Spleen (tissue), 11 donors: ENCODE measurements around the gene SCRN1. TPM values are rescaled to one million over a fixed set of nuclear protein-coding genes. Genes with fewer than 3 reads are reported as not detected.

Source experiments
- DNase-seq: peaks from one replicate; pipeline ENCODE4 v3.0.0-alpha.2; 2020
- H3K27ac ChIP-seq, 8 donors: fragments of 200-600 bp; sonication (generic) in 7 of 8; 1 replicate in 4 of 8; 2 replicates in 4 of 8; pipeline versions ENCODE4 v1.5.0 to v1.8.0; 2016 to 2021; ENCODE audit warnings: inconsistent platforms in 4 of 8, mild to moderate bottlenecking in 4 of 8, moderate library complexity in 1 of 8
- H3K27me3 ChIP-seq, 7 donors: fragments of 200-600 bp; sonication (generic) in 6 of 7; replicated peaks in 1 of 7; 1 replicate in 4 of 7; 2 replicates in 3 of 7; pipeline versions ENCODE4 v1.5.0 to v1.8.0; 2016 to 2021; ENCODE audit warnings: inconsistent platforms in 3 of 7, mild to moderate bottlenecking in 1 of 7
- H3K36me3 ChIP-seq, 6 donors: fragments of 200-600 bp; sonication (generic) in 5 of 6; 1 replicate in 4 of 6; 2 replicates in 2 of 6; pipeline versions ENCODE4 v1.5.0 to v1.8.0; 2016 to 2021; ENCODE audit warnings: inconsistent platforms in 2 of 6
- H3K4me1 ChIP-seq, 6 donors: fragments of 200-600 bp; sonication (generic) in 5 of 6; 1 replicate in 3 of 6; 2 replicates in 3 of 6; pipeline versions ENCODE4 v1.5.0 to v1.8.0; 2016 to 2021; ENCODE audit warnings: inconsistent platforms in 3 of 6
- H3K4me3 ChIP-seq, 8 donors: fragments of 200-600 bp; sonication (generic) in 7 of 8; 1 replicate in 4 of 8; 2 replicates in 4 of 8; pipeline versions ENCODE4 v1.5.0 to v1.8.0; 2016 to 2021; ENCODE audit warnings: inconsistent platforms in 4 of 8, mild to moderate bottlenecking in 4 of 8, moderate library complexity in 2 of 8
- H3K9me3 ChIP-seq, 8 donors: fragments of 200-600 bp; sonication (generic) in 7 of 8; 1 replicate in 4 of 8; 2 replicates in 4 of 8; pipeline versions ENCODE4 v1.5.0 to v1.8.0; 2016 to 2021; ENCODE audit warnings: inconsistent platforms in 4 of 8
- CTCF ChIP-seq, 11 experiments: fragments of 200-600 bp in 7 of 11; fragments of 450-650 bp in 4 of 11; sonication (generic) in 4 of 11; IDR thresholded peaks in 8 of 11; conservative IDR thresholded peaks in 3 of 11; 1 replicate in 7 of 11; 2 replicates in 4 of 11; pipeline versions ENCODE4 v1.4.0 to v1.8.0; 2016 to 2021; ENCODE audit warnings: antibody characterized with exemption in 11 of 11, inconsistent platforms in 4 of 11, mild to moderate bottlenecking in 1 of 11
- POLR2A ChIP-seq, 3 donors: fragments of 450-650 bp; IDR thresholded peaks; one replicate each; pipeline ENCODE4 v1.5.1; 2017; ENCODE audit warnings: antibody characterized with exemption in 3 of 3, mild to moderate bottlenecking in 1 of 3
- POLR2AphosphoS5 ChIP-seq, 3 donors: sonication (generic); formaldehyde crosslinking; IDR thresholded peaks; one replicate each; pipeline ENCODE4 v1.5.1; 2017; ENCODE audit warnings: antibody characterized with exemption in 3 of 3
- WGBS, 5 donors: extraction: QIAGEN DNeasy Blood & Tissue Kit in 3 of 5; methylation state at CpG; one replicate each; pipeline versions ENCODE4 v1.1.5 to v1.1.7; 2013 to 2018; 5-methylcytosine and 5-hydroxymethylcytosine counted together
- intact Hi-C: fragments of 100-400 bp; cut with DNase I; formaldehyde crosslinking; loops from one replicate; pipeline ENCODE4 v1.15.0; 2023; ENCODE audit warnings: low total_unique reads
- polyA plus RNA-seq, 3 donors: library from polyadenylated mRNA; stranded (reverse); fragments of 200-250 nt; gene quantifications; one replicate each; pipeline ENCODE4 v1.2.1, GENCODE V29; 2013
- total RNA-seq, 7 donors: library from RNA; depleted of rRNA in 3 of 7; stranded (reverse); fragments of >200 nt in 3 of 7; fragmentation: NEBNext Ultra II Directional in 4 of 7; extraction: Animal tissue kit (Norgen Biotek cat#: 25700) in 4 of 7; gene quantifications; one replicate each; pipeline versions ENCODE4 v1.1.0 to v1.2.1, GENCODE V29; 2016 to 2021
- donor health status: healthy with polysubstance abuse.
- donor health status: DM: no; HTN: no; CAD: no; lungs with moderate emphysema.
- donor health status: DM: no; HTN: no; CAD: no.
- donor health status: Bipolar disorder and iron deficiency.
- donor health status: healthy.
- donor health status: DM: no; HTN: no; CAD: no.
- donor health status: DM: yes; HTN: yes; CAD: no.

SCRN1 gene
- total and polyA plus RNA-seq, 10 donors, result 5.4 to 27.8 (median 16.4) TPM

- intact Hi-C loops, result no loop called here
- H3K9me3 ChIP-seq, result no peaks in the 10 kb centered on the region
- WGBS, 5 donors, result 89 to 95% (median 91%) methylated on average over 8 of the region's 8 CpGs
- DNase-seq, result no peak
- H3K4me1 ChIP-seq, result peaks cover 9 to 23% (median 13%) of the 10 kb centered on the region in 6 donors
- H3K27me3 ChIP-seq, result no peaks in the 10 kb centered on the region
- no peak overlapping the region for H3K27ac ChIP-seq
- TF ChIP-seq POLR2AphosphoS5 (IDR thresholded peaks at IDR 0.05) (no peak), CTCF (IDR thresholded peaks at IDR 0.05 in 8 of 11, conservative IDR thresholded peaks at IDR 0.05 in 3 of 11) (no peak), POLR2A (IDR thresholded peaks at IDR 0.05) (no peak)
- H3K36me3 ChIP-seq, result peaks cover 0 to 14% (median 0%) of the 10 kb centered on the region in 6 donors
- no peak overlapping the region for H3K4me3 ChIP-seq
These were observed 30.8 kb downstream of the SCRN1 start for GRCh38 chr7:29958667-29959358.

GRCh38 chr7:29957521-29958310 lies 31.9 kb downstream of the SCRN1 start:
- no peak for DNase-seq
- Histone ChIP-seq H3K4me3 (no peak overlapping the region), H3K9me3 (no peaks in the 10 kb centered on the region), H3K27me3 (no peaks in the 10 kb centered on the region), H3K4me1 (peaks cover 9 to 23% (median 13%) of the 10 kb centered on the region in 6 donors), H3K27ac (no peak overlapping the region), H3K36me3 (peaks cover 0 to 17% (median under 1%) of the 10 kb centered on the region in 6 donors)
- intact Hi-C loops, result no loop called here
- TF ChIP-seq POLR2AphosphoS5 (IDR thresholded peaks at IDR 0.05) (no peak), POLR2A (IDR thresholded peaks at IDR 0.05) (no peak), CTCF (IDR thresholded peaks at IDR 0.05 in 8 of 11, conservative IDR thresholded peaks at IDR 0.05 in 3 of 11) (no peak)
- WGBS, 5 donors, result 85 to 91% (median 88%) methylated on average over 7 to 9 of the region's 9 CpGs

GRCh38 chr7:29956487-29956836 lies 33.1 kb downstream of the SCRN1 start:
- 40 to 47% (median 43%) methylated on average over 3 of the region's 3 CpGs for WGBS, 5 donors
- TF ChIP-seq POLR2A (IDR thresholded peaks at IDR 0.05) (no peak), CTCF (IDR thresholded peaks at IDR 0.05 in 8 of 11, conservative IDR thresholded peaks at IDR 0.05 in 3 of 11) (no peak), POLR2AphosphoS5 (IDR thresholded peaks at IDR 0.05) (no peak)
- intact Hi-C loops, result no loop called here
- peaks cover 0 to 30% (median 4%) of the 10 kb centered on the region in 6 donors for H3K36me3 ChIP-seq
- no peaks in the 10 kb centered on the region for H3K9me3 ChIP-seq
- H3K4me1 ChIP-seq, result peaks cover 9 to 23% (median 13%) of the 10 kb centered on the region in 6 donors
- H3K27ac ChIP-seq, result no peak overlapping the region
- no peak for DNase-seq
- no peaks in the 10 kb centered on the region for H3K27me3 ChIP-seq
- H3K4me3 ChIP-seq, result no peak overlapping the region
